ENCODE results near the gene BMP4.

- TF ChIP-seq CTCF (IDR thresholded peaks at IDR 0.05; ENCODE audit: low read depth, low read length, missing input control) (no peak), MAX (IDR thresholded peaks at IDR 0.05) (no peak), TAF1 (conservative IDR thresholded peaks at IDR 0.05) (no peak), RXRA (IDR thresholded peaks at IDR 0.05) (no peak), YY1 (IDR thresholded peaks at IDR 0.05) (no peak), ATF3 (IDR thresholded peaks at IDR 0.05) (no peak)
These were observed 46.0 kb upstream of the BMP4 start for GRCh38 chr14:54002653-54003052.

All from liver (tissue), 3 donors.